ENCODE results near the gene ANKIB1.

ANKIB1 gene

DNA sequence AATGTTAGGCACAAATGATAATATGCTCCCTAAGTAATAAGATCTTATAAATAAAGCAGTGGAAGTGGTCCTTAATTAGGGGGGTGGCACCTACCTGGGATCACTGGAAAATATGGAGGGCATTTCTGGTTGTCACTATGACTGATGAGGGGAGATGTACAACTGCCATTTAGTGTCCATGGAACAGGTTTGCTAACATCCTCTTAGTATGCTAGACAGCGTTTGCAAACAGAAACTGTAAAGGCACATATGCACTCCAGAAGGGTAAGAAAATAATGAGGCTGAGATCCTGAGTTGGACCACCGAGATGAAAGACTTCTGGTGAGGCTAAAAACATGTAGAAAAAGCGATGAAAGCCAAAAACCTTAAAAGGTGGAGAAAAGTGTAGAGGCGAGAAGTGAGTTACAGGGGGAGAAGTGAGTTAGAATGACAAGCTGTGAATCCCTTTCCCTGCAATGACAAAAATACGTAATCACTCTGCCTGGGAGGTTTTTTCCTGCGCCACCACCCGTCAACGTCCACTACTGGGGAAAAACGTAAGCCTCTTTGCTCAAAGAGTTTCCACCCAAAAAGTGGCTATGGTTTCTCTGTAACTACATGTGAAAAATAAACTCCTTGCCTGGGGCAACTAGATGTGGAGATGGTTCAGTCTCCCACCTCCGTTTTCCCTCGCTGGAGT is 827 bp upstream of the ANKIB1 start:
- Histone ChIP-seq H4K20me1 (ENCODE audit: control insufficient read depth, insufficient read depth, low read depth, low read length) (peaks cover 4% of the 10 kb centered on the region; the same call in 1 of the 2 replicates), H3F3A (ENCODE audit: control insufficient read depth, insufficient read depth) (0 out of 2 replicates have a peak, but pooled peaks cover 4% of the 10 kb centered on the region), H3K4me1 (ENCODE audit: control insufficient read depth, low read length) (peaks cover 33% of the 10 kb centered on the region), H3K9me2 (replicated peaks; ENCODE audit: control insufficient read depth, low read length) (no peaks in the 10 kb centered on the region), H3K27me3 (ENCODE audit: control insufficient read depth, low read length) (no peaks in the 10 kb centered on the region), H3K4me3 (ENCODE audit: low read length) (peak overlapping the region; percentile 96), H3K9me3 (ENCODE audit: control insufficient read depth, insufficient read depth, low read length) (no peaks in the 10 kb centered on the region), H3K36me3 (ENCODE audit: control insufficient read depth, low read length) (peaks cover 50% of the 10 kb centered on the region), H3K27ac (ENCODE audit: low read depth, low read length) (peak overlapping the region; percentile 74), H3K79me2 (ENCODE audit: control insufficient read depth, low read length) (peaks cover 75% of the 10 kb centered on the region), H3K4me2 (ENCODE audit: low read length) (peak overlapping the region; percentile 98)
- TF ChIP-seq EZH2phosphoT487 (IDR thresholded peaks at IDR 0.05; ENCODE audit: borderline replicate concordance, low read length) (0 out of 2 replicates have a peak, but pooled peaks have one; percentile 12), CTCF (IDR thresholded peaks at IDR 0.05; ENCODE audit: low read depth, low read length, poor library complexity, severe bottlenecking) (no peak)

- TF ChIP-seq CTCF (IDR thresholded peaks at IDR 0.05; ENCODE audit: low read depth, low read length, poor library complexity, severe bottlenecking) (no peak), EZH2phosphoT487 (IDR thresholded peaks at IDR 0.05; ENCODE audit: borderline replicate concordance, low read length) (no peak)
Measured at GRCh38 chr7:92246360-92247101, 757 bp downstream of the ANKIB1 start.

DNA sequence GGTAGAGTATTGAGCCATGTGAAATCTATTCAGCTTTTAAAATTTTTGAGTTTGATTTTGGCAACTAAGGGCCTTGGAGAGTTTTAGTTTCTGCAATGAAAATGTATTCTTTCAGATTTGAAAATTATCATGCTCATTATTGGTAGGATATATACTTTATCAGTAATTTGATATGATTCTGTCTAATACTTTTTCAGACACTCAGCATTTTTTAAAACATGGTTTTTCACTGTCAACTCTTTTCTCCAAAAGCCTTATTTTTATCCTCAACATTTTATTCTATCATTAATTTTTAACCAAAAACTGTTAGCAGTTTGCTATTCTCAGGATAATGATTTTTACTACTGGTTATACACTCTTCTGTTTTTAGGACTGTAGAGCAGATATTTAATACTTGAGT is 4.8 kb downstream of the ANKIB1 start:
- Histone ChIP-seq H3K4me3 (ENCODE audit: low read length) (no peak overlapping the region), H3K79me2 (ENCODE audit: control insufficient read depth, low read length) (peaks cover 96% of the 10 kb centered on the region), H3K9me2 (replicated peaks; ENCODE audit: control insufficient read depth, low read length) (no peaks in the 10 kb centered on the region), H3K4me2 (ENCODE audit: low read length) (no peak overlapping the region), H3K27me3 (ENCODE audit: control insufficient read depth, low read length) (no peaks in the 10 kb centered on the region), H3K4me1 (ENCODE audit: control insufficient read depth, low read length) (peaks cover 17% of the 10 kb centered on the region), H3K9me3 (ENCODE audit: control insufficient read depth, insufficient read depth, low read length) (peaks cover 3% of the 10 kb centered on the region; the same call in 1 of the 2 replicates), H3K36me3 (ENCODE audit: control insufficient read depth, low read length) (peaks cover 20% of the 10 kb centered on the region), H4K20me1 (ENCODE audit: control insufficient read depth, insufficient read depth, low read depth, low read length) (0 out of 2 replicates have a peak, but pooled peaks cover 4% of the 10 kb centered on the region), H3F3A (ENCODE audit: control insufficient read depth, insufficient read depth) (no peaks in the 10 kb centered on the region), H3K27ac (ENCODE audit: low read depth, low read length) (no peak overlapping the region)
- TF ChIP-seq CTCF (IDR thresholded peaks at IDR 0.05; ENCODE audit: low read depth, low read length, poor library complexity, severe bottlenecking) (no peak), EZH2phosphoT487 (IDR thresholded peaks at IDR 0.05; ENCODE audit: borderline replicate concordance, low read length) (no peak)

More at GRCh38 chr7:92246360-92247101, 757 bp downstream of the ANKIB1 start:
- peaks cover 35% of the 10 kb centered on the region for H3K36me3 ChIP-seq (ENCODE audit: control insufficient read depth, low read length)
- H3K27me3 ChIP-seq (ENCODE audit: control insufficient read depth, low read length), result no peaks in the 10 kb centered on the region
- H3K9me3 ChIP-seq (ENCODE audit: control insufficient read depth, insufficient read depth, low read length), result no peaks in the 10 kb centered on the region
- peaks cover 33% of the 10 kb centered on the region for H3K4me1 ChIP-seq (ENCODE audit: control insufficient read depth, low read length)
- no peaks in the 10 kb centered on the region for H3F3A ChIP-seq (ENCODE audit: control insufficient read depth, insufficient read depth)
- H3K4me3 ChIP-seq (ENCODE audit: low read length), result peak overlapping the region; percentile 96
- H3K27ac ChIP-seq (ENCODE audit: low read depth, low read length), result peak overlapping the region; percentile 74
- peaks cover 88% of the 10 kb centered on the region for H3K79me2 ChIP-seq (ENCODE audit: control insufficient read depth, low read length)
- peak overlapping the region; percentile 98 for H3K4me2 ChIP-seq (ENCODE audit: low read length)
- peaks cover 4% of the 10 kb centered on the region; the same call in 1 of the 2 replicates for H4K20me1 ChIP-seq (ENCODE audit: control insufficient read depth, insufficient read depth, low read depth, low read length)
- no peaks in the 10 kb centered on the region for H3K9me2 ChIP-seq (replicated peaks; ENCODE audit: control insufficient read depth, low read length)

Measured in DOHH2 (cell line).